Raji (cell line): ENCODE data around the gene ARHGDIG.

Experiments used
- POLR2A ChIP-seq: IDR thresholded peaks from 2 replicates; pipeline ENCODE4 v1.6.1; 2011; ENCODE audit warnings: low read depth, low read length, control low read depth; ENCODE audit not compliant: insufficient read depth

Gene ARHGDIG

GRCh38 chr16:297832-298231, 17.4 kb downstream of the ARHGDIG start:
- TF ChIP-seq POLR2A = no peak

- TF ChIP-seq POLR2A = no peak
These were observed 20.8 kb downstream of the ARHGDIG start for GRCh38 chr16:301235-301634.

- no peak for TF ChIP-seq POLR2A
These were observed 21.6 kb downstream of the ARHGDIG start for GRCh38 chr16:301950-302349.

- TF ChIP-seq POLR2A = no peak
These were observed 23.5 kb downstream of the ARHGDIG start for GRCh38 chr16:303760-304505.

- TF ChIP-seq POLR2A = no peak
These were observed 25.7 kb downstream of the ARHGDIG start for GRCh38 chr16:305916-306626.

GRCh38 chr16:306911-307370, 26.6 kb downstream of the ARHGDIG start:
- no peak for TF ChIP-seq POLR2A

- TF ChIP-seq POLR2A = no peak
These were observed 27.4 kb downstream of the ARHGDIG start for GRCh38 chr16:307691-308312.

GRCh38 chr16:309476-309875, 29.1 kb downstream of the ARHGDIG start:
- no peak for TF ChIP-seq POLR2A

GRCh38 chr16:311725-312124, 31.3 kb downstream of the ARHGDIG start:
- TF ChIP-seq POLR2A = no peak

- TF ChIP-seq POLR2A = no peak
These were observed 34.0 kb downstream of the ARHGDIG start for GRCh38 chr16:314351-314750.

GRCh38 chr16:314795-315299, 34.5 kb downstream of the ARHGDIG start:
- TF ChIP-seq POLR2A = no peak

GRCh38 chr16:316741-317464, 36.5 kb downstream of the ARHGDIG start:
- TF ChIP-seq POLR2A = no peak

- TF ChIP-seq POLR2A = no peak
These were observed 37.2 kb downstream of the ARHGDIG start for GRCh38 chr16:317583-317982.

GRCh38 chr16:318628-319027, 38.2 kb downstream of the ARHGDIG start:
- no peak for TF ChIP-seq POLR2A

- no peak for TF ChIP-seq POLR2A
These were observed 39.8 kb downstream of the ARHGDIG start for GRCh38 chr16:320206-320605.
